Stimulated activated CD4-positive, alpha-beta T cell treated with anti-CD3 and anti-CD28 coated beads, Interleukin-12 subunit alpha, Interleukin-12 subunit beta, amount 100 ng/mL, for 24 hours (primary cell): ENCODE measurements around the gene CASR.

Experiments used
- DNase-seq, 2 experiments: peaks; one replicate each; pipeline ENCODE4 v3.0.0-alpha.2; 2020; ENCODE audit warnings: low read depth in 2 of 2

The CASR gene

DNA sequence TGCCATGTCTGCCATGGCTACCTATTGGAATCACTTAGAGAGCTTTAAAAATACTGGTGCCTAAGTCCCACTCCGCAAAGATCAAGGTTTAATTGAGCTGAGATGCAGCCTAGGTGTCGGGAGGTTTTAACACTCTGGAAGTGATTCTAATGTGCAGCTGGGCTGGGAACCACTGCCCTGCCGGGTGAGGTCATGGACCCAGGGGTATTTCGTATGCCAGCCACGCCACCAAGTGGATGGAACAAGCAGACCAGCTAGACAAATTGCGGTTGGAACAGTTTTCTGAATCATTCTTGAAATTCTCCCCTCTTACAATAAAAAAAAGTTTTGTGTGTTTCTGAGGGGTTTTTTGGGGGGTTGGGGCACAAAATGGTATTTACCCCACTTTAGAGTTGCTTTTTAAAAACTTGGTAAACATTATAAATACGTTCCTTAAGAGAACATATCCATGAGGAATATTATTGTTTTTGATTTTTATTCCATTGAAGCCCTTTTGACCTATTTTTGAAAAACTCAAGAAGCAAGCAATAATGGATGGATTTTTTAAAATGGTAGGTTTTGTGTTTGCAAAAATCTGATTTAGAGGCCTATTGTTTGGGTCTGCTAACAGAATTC lies 75.4 kb downstream of the CASR start:
- peak; percentile 15 to 55 for DNase-seq

GRCh38 chr3:122260206-122260605 lies 76.7 kb downstream of the CASR start:
- DNase-seq, result no peak

DNA sequence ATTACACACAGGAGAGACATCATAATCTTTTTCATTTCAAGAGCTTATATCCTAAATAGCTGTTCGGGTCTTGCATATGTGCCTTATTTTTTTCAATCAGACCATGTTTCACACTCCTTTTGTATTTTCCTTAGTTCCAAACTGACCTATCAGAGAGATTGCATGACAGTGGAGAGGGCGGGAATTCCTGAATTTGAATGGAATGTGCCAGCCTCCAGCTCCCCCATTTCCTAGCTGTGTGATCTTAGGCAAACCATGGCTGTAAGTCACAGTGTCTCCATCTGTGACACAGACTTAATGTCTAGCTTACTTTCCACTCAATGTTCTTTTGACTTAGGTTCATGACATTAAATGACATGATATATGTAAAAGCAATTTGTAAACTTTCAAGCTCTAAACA lies 79.6 kb downstream of the CASR start:
- DNase-seq, result no peak

- DNase-seq, result no peak
These were observed 80.6 kb downstream of the CASR start for GRCh38 chr3:122263974-122264588.

DNA sequence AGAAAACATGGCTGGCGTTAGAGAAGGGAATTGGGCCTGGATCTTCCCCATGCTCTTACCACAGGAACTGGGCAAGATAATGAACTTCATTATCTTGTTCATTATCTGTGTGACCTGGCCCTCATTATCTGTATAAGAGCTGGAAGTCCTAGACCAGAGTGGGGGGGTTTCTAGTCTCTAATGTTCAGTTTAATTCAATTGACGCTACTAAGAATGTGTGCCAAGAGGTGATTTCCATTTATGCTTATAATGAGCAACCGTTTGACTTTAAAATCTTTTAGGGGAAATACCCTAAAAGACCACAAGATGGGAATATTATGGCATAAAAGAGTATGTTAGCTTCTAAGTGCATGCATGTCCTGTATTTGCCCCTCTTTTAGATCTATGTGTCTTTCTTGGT lies 82.5 kb downstream of the CASR start:
- no peak for DNase-seq

DNA sequence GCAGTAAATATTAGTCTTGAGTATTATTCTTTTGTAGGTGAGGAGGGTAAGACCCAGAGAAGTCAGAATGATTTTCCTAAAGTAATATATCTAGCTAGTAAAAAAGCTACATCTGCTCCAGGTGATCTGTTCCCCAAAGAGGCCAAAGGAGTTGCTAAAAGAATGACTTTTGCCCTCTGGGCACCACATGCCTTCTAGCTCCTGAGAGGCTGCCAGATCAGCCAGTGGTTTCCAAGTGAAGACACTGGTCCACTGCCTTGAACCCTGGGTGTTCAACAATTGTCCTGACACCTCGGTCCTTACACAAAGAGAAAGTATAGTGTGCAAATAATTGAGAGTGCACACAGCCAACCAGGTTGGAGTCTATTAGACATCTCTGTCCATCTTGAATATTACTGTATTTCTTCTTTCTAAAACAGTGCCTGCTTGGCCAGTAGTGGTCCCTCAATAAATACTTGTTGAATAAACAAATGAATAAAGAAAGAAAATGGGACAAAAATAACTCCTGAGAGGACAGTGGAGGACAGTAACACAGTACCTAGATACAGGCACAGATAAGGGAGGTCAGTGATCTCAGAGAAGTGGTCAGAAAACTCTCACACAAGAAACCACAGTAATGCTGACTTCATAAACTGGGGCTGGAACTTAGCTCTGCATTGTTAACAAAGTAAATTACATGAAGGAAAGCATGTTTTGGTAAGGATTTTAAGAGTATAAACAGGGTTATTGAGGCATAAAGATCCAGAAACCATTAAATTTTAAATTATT lies 85.0 kb downstream of the CASR start:
- DNase-seq, result no peak

- no peak for DNase-seq
These were observed 85.6 kb downstream of the CASR start for GRCh38 chr3:122269045-122269444.

GRCh38 chr3:122271246-122271898 lies 87.9 kb downstream of the CASR start:
- DNase-seq, result no peak

GRCh38 chr3:122272879-122273278 lies 89.4 kb downstream of the CASR start:
- no peak for DNase-seq

DNA sequence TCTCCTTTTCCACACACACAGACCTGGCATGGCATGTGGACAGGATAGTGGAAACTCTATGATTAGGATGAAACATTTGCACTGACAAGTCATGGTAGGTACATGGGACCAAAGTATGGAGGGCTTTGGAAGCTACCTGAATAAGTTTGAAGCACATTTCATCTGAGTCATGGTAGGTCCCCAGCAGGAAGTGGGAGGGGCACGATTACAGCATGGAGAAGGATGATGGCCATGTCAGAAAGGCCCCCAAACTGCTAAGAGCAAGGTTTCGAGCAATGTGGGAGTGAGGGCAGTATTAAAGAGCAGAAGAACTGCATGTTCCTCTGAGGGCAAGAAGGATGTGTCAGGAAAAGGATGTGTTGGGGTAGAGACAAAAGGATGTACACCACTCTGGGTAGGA lies 90.0 kb downstream of the CASR start:
- DNase-seq, result no peak

GRCh38 chr3:122281891-122282290 lies 98.4 kb downstream of the CASR start:
- no peak for DNase-seq

DNA sequence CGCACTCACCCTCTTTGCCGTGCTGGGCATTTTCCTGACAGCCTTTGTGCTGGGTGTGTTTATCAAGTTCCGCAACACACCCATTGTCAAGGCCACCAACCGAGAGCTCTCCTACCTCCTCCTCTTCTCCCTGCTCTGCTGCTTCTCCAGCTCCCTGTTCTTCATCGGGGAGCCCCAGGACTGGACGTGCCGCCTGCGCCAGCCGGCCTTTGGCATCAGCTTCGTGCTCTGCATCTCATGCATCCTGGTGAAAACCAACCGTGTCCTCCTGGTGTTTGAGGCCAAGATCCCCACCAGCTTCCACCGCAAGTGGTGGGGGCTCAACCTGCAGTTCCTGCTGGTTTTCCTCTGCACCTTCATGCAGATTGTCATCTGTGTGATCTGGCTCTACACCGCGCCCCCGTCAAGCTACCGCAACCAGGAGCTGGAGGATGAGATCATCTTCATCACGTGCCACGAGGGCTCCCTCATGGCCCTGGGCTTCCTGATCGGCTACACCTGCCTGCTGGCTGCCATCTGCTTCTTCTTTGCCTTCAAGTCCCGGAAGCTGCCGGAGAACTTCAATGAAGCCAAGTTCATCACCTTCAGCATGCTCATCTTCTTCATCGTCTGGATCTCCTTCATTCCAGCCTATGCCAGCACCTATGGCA lies 100.5 kb downstream of the CASR start:
- no peak for DNase-seq

- no peak for DNase-seq
These were observed 101.0 kb downstream of the CASR start for GRCh38 chr3:122284486-122284885.

DNA sequence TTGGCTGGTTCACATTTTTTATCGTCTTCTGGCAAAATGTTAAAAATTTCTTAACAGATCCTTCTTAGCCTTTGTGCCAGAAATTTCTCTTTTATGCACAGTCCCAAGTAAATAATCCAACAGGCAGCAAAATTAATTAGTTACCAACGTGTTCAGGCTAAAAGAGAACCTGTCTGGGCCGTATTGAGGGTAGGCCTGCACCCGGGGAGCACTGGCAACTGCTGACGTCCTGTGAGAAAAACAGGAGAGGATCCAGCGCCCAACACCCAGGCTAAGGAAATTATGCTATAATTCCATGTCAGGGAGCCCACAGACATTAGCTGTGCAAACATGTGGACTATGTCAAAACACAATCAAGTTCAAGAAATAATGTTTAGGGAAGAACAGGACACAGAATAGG lies 110.9 kb downstream of the CASR start:
- no peak for DNase-seq

- no peak for DNase-seq
These were observed 112.0 kb downstream of the CASR start for GRCh38 chr3:122295266-122296062.

DNA sequence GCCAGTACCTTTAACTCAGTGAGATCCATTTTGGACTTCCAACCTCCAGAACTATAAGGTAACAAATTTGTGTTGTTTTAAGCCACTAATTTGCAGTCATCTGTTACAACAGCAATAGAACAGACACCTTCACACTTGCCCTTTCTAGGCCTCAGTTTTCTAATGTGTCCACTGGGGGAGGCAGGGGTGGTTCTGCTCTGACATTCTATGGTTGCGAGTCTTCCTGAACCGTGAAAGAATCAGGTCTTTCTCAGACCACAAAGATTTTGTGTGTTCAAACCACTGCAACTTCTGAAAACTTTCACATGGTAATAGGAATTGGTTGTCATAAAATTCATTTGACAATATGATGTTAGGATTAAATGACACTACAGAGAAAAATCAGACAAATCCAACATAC lies 114.8 kb downstream of the CASR start:
- peak in 1 of 2 experiments; percentile 21 for DNase-seq

- no peak for DNase-seq
These were observed 115.7 kb downstream of the CASR start for GRCh38 chr3:122299215-122299614.

DNA sequence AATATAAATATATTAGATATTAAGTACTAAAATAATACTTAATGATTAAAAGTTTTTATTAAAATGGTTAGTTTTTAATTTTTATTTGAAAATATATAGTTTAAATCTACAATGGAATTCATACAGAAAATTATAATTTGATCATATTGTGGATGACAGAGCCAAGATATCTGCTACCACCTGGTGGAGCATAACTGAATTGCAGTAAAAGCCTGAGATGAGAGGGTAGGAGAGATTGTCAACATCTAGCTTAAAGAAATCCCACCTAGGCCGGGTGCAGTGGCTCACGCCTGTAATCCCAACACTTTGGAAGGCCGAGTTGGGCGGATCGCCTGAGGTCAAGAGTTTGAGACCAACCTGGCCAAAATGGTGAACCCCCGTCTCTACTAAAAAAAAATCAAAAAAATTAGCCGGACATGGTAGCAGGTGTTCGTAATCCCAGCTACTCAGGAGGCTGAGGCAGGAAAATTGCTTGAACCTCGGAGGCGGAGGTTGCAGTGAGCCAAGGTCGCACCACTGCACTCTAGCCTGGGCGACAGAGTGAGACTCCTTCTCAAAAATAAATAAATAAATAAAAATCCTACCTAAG lies 116.5 kb downstream of the CASR start:
- peak in 1 of 2 experiments; percentile 15 for DNase-seq

- DNase-seq, result no peak
These were observed 117.6 kb downstream of the CASR start for GRCh38 chr3:122301063-122301462.

DNA sequence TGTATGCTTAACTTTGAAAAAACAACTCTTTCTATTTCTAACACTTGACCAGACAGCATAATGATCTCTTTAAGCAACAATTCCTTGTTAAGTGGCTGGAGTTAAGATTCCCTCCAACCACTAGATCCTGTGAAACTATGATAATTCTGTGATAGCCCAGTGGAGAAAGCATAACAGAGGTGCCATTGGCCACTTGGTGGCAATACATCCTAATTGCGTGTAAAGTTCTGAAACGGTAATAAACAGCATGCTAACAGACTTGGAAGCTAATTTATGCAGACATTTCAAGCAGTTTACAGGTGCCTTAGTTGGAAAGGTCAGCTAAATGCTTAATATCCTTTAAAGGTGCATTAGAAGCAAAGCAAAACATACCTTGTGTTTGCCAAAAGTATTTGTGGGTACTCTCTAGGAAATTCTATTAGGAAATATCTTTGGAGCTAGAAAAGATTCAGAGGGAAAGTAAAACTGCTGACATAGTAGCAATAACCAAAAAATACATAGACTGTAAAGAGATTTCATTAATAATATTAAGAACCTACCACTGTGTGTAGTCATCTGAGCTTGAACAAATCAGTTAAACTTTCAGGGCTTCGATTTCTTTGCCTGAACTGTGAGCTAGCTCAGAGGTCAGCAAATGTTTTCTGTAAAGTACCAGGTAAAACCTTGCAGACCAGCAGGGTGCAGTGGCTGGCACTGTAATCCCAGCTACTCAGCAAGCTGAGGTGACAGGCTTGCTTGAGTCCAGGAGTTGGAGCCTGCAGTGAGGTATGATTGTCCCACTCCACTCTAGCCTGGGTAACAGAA lies 122.6 kb downstream of the CASR start:
- no peak for DNase-seq
